GM10266 (cell line): ENCODE results near the gene FADS3.
A peak's percentile ranks its signal among the peaks of the same experiment; 100 is the strongest.

Experiments used
- DNase-seq: peaks from one replicate; pipeline ENCODE4 v3.0.0; 2012; ENCODE audit errors: extremely low spot score
- TF ChIP-seq, protein P1 (sequence below): IDR thresholded peaks from 2 replicates; pipeline ENCODE4 v1.5.1; 2012; ENCODE audit warnings: mild to moderate bottlenecking, low read depth; ENCODE audit not compliant: control insufficient read depth, insufficient read depth; ENCODE audit errors: missing control alignments

FADS3 gene

GRCh38 chr11:61925736-61926135, 34.4 kb upstream of the FADS3 start:
- TF ChIP-seq, protein P1, sequence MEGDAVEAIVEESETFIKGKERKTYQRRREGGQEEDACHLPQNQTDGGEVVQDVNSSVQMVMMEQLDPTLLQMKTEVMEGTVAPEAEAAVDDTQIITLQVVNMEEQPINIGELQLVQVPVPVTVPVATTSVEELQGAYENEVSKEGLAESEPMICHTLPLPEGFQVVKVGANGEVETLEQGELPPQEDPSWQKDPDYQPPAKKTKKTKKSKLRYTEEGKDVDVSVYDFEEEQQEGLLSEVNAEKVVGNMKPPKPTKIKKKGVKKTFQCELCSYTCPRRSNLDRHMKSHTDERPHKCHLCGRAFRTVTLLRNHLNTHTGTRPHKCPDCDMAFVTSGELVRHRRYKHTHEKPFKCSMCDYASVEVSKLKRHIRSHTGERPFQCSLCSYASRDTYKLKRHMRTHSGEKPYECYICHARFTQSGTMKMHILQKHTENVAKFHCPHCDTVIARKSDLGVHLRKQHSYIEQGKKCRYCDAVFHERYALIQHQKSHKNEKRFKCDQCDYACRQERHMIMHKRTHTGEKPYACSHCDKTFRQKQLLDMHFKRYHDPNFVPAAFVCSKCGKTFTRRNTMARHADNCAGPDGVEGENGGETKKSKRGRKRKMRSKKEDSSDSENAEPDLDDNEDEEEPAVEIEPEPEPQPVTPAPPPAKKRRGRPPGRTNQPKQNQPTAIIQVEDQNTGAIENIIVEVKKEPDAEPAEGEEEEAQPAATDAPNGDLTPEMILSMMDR = no peak
- DNase-seq = no peak

GRCh38 chr11:61924064-61924455, 32.7 kb upstream of the FADS3 start:
- TF ChIP-seq, protein P1 = no peak
- DNase-seq = no peak

DNA sequence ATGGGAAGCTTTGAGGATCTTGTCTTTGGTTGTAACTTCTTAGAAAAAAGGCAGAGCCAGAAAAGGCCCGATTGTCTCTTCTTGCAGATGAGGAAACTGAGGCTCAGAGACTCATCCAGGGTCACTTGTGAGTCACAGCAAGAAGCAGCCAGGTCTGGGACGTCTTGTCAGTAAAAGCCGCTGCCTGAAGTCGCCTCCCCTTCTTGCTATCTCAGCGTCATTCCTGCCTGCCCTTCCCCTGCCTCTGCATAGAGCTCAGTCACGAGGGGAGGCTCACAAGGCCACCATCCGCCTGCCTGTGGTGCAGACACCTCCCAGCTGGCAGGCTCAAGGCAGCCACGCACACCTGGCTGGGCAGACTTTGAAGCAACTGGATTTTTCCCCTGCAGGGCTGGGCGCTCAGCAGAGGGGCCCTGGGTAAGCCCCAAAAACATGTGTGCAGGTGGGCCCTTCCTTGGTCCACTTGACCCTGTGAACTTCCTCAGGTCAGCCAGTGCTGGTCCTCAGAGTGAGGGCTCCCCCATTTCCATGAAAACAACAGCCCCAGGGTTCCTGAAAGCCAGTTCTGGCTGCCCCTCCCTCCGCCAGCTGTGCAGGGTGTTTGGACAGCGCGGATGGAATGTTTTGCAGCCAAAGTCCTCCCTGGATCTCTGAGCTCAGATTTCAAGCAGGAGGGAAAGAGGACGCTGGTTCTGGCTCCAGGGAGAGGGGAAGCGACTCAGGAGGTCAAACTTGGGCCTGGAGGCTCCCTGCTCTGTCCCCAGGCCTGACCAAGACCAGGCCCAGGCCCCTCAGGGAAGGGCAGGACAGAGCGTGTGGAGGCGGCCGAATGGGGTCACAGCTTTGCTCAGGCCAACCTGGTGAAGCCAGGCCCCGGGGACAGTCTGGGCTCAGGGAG, 32.1 kb upstream of the FADS3 start:
- peak; percentile 4 for DNase-seq

GRCh38 chr11:61922539-61922938, 31.2 kb upstream of the FADS3 start:
- TF ChIP-seq, protein P1 = no peak
- peak; percentile 7 for DNase-seq

More for the DNA sequence above, 32.1 kb upstream of the FADS3 start:
- TF ChIP-seq, protein P1 = no peak

- TF ChIP-seq, protein P1 = no peak
- no peak for DNase-seq
These were observed 30.1 kb upstream of the FADS3 start for GRCh38 chr11:61921446-61921845.

- TF ChIP-seq, protein P1 = no peak
- DNase-seq = peak; percentile 10
These were observed 28.6 kb upstream of the FADS3 start for GRCh38 chr11:61919705-61920631.
